Breast epithelium (tissue), 4 donors: ENCODE data around the gene ZNF496. TPM values are rescaled to one million over a fixed set of nuclear protein-coding genes. Genes with fewer than 3 reads are reported as not detected.

Source experiments
- DNase-seq, 2 donors: peaks; one replicate each; pipeline ENCODE4 v3.0.0-alpha.2; 2019; ENCODE audit warnings: low spot score in 2 of 2
- H3K27ac ChIP-seq, 2 donors: fragments of 200-600 bp; sonication (generic) in 1 of 2; one replicate each; pipeline ENCODE4 v1.5.1; 2016 to 2019; ENCODE audit warnings: mild to moderate bottlenecking in 1 of 2
- H3K27me3 ChIP-seq, 2 donors: fragments of 200-600 bp; sonication (generic) in 1 of 2; one replicate each; pipeline versions ENCODE4 v1.5.1 to v1.6.0; 2017 to 2019; ENCODE audit warnings: control low read depth in 1 of 2, mild to moderate bottlenecking in 1 of 2
- H3K36me3 ChIP-seq: fragments of 200-600 bp; one replicate; pipeline ENCODE4 v1.5.1; 2019
- H3K4me1 ChIP-seq, 2 donors: fragments of 200-600 bp; sonication (generic); one replicate each; pipeline ENCODE4 v1.5.1; 2016 to 2019; ENCODE audit warnings: control low read depth in 1 of 2
- H3K4me3 ChIP-seq, 3 donors: fragments of 200-600 bp; sonication (generic); 1 replicate in 2 of 3; 2 replicates in 1 of 3; pipeline ENCODE4 v1.5.1; 2016 to 2019; ENCODE audit warnings: mild to moderate bottlenecking in 3 of 3, moderate library complexity in 2 of 3
- H3K9me3 ChIP-seq, 2 donors: fragments of 200-600 bp; sonication (generic) in 1 of 2; one replicate each; pipeline ENCODE4 v1.5.1; 2016 to 2019; ENCODE audit warnings: control low read depth in 1 of 2
- POLR2A ChIP-seq: fragments of 450-650 bp; IDR thresholded peaks from one replicate; pipeline ENCODE4 v1.6.1; 2016; ENCODE audit warnings: antibody characterized with exemption, mild to moderate bottlenecking, moderate library complexity
- POLR2AphosphoS5 ChIP-seq, 3 donors: sonication (generic); formaldehyde crosslinking; IDR thresholded peaks; one replicate each; pipeline ENCODE4 v1.6.1; 2017; ENCODE audit warnings: antibody characterized with exemption in 3 of 3
- intact Hi-C: fragments of 100-400 bp; cut with DNase I; formaldehyde crosslinking; loops from one replicate; pipeline ENCODE4 v1.15.1; 2023; ENCODE audit warnings: low total_unique reads
- total RNA-seq, 3 donors: library from RNA; depleted of rRNA; stranded (reverse); fragments of >200 nt; gene quantifications; one replicate each; pipeline ENCODE4 v1.1.0, GENCODE V29; 2016
- TF ChIP-seq, protein P1 (sequence below), 3 donors: fragments of 450-650 bp; IDR thresholded peaks; one replicate each; pipeline ENCODE4 v1.5.1; 2016 to 2017; ENCODE audit warnings: antibody characterized with exemption in 3 of 3, mild to moderate bottlenecking in 3 of 3, moderate library complexity in 3 of 3

The ZNF496 gene
- total RNA-seq, 3 donors from 2014 or later, result 29.4 to 39.4 (median 31.1) TPM

- H3K4me3 ChIP-seq, result peak overlapping the region; percentile 36 to 65 (median 38)
- H3K36me3 ChIP-seq, result no peaks in the 10 kb centered on the region
- intact Hi-C loops, result no loop called here
- no peak overlapping the region for H3K27ac ChIP-seq
- H3K4me1 ChIP-seq, result no peaks in the 10 kb centered on the region
- TF ChIP-seq, protein P1, sequence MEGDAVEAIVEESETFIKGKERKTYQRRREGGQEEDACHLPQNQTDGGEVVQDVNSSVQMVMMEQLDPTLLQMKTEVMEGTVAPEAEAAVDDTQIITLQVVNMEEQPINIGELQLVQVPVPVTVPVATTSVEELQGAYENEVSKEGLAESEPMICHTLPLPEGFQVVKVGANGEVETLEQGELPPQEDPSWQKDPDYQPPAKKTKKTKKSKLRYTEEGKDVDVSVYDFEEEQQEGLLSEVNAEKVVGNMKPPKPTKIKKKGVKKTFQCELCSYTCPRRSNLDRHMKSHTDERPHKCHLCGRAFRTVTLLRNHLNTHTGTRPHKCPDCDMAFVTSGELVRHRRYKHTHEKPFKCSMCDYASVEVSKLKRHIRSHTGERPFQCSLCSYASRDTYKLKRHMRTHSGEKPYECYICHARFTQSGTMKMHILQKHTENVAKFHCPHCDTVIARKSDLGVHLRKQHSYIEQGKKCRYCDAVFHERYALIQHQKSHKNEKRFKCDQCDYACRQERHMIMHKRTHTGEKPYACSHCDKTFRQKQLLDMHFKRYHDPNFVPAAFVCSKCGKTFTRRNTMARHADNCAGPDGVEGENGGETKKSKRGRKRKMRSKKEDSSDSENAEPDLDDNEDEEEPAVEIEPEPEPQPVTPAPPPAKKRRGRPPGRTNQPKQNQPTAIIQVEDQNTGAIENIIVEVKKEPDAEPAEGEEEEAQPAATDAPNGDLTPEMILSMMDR (IDR thresholded peaks at IDR 0.05), result peak in 2 of 3 donors; percentile 19 to 27
- TF ChIP-seq POLR2A, result no peak
- H3K9me3 ChIP-seq, result no peaks in the 10 kb centered on the region
- DNase-seq, result no peak
- H3K27me3 ChIP-seq, result no peaks in the 10 kb centered on the region
Measured at GRCh38 chr1:247373721-247374141, 42.1 kb upstream of the ZNF496 start.

DNA sequence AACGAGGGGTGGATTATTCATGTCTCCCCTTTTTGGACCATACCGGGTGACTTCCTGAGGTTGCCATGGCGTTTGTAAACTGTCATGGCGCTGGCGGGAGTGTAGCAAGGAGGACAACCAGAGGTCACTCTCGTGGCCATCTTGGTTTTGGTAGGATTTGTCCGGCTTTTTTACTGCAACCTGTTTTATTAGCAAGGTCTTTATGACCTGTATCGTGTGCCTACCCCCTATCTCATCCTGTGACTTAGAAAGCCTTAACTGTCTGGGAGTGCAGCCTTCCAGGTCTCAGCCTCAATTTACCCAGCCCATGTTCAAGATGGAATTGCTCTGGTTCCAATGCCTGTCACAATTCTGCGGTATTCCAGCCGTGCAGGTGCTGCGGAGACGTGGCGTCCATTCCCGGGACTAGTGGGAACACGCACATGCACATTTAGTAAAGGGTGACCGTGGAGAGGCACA lies 40.2 kb upstream of the ZNF496 start:
- TF ChIP-seq, protein P1 (IDR thresholded peaks at IDR 0.05), result no peak
- TF ChIP-seq POLR2A (no peak), POLR2AphosphoS5 (IDR thresholded peaks at IDR 0.05) (no peak)
- Histone ChIP-seq H3K4me3 (no peak overlapping the region), H3K36me3 (no peaks in the 10 kb centered on the region), H3K27me3 (no peaks in the 10 kb centered on the region), H3K27ac (no peak overlapping the region), H3K9me3 (no peaks in the 10 kb centered on the region), H3K4me1 (no peaks in the 10 kb centered on the region)
- intact Hi-C loops, result no loop called here
- DNase-seq, result no peak

- Histone ChIP-seq H3K27me3 (no peaks in the 10 kb centered on the region), H3K36me3 (no peaks in the 10 kb centered on the region), H3K4me1 (no peaks in the 10 kb centered on the region), H3K9me3 (peaks cover 0 to 5% of the 10 kb centered on the region in 2 donors), H3K4me3 (no peak overlapping the region), H3K27ac (no peak overlapping the region)
- DNase-seq, result no peak
- intact Hi-C loops, result no loop called here
- no peak for TF ChIP-seq POLR2AphosphoS5 (IDR thresholded peaks at IDR 0.05)
- TF ChIP-seq, protein P1 (IDR thresholded peaks at IDR 0.05), result no peak
- TF ChIP-seq POLR2A, result no peak
Measured at GRCh38 chr1:247370786-247371732, 39.4 kb upstream of the ZNF496 start.

- H3K9me3 ChIP-seq, result peaks cover 0 to 7% of the 10 kb centered on the region in 2 donors
Measured at GRCh38 chr1:247368490-247369145, 37.0 kb upstream of the ZNF496 start.

More at GRCh38 chr1:247368490-247369145, 37.0 kb upstream of the ZNF496 start:
- no peaks in the 10 kb centered on the region for H3K36me3 ChIP-seq
- H3K27me3 ChIP-seq, result no peaks in the 10 kb centered on the region
- no peak for DNase-seq
- no peak overlapping the region for H3K4me3 ChIP-seq
- H3K4me1 ChIP-seq, result no peaks in the 10 kb centered on the region
- intact Hi-C loops, result no loop called here
- no peak for TF ChIP-seq POLR2AphosphoS5 (IDR thresholded peaks at IDR 0.05)
- TF ChIP-seq, protein P1 (IDR thresholded peaks at IDR 0.05), result no peak
- TF ChIP-seq POLR2A, result no peak
- H3K27ac ChIP-seq, result no peak overlapping the region
